ENCODE results near the gene MVK.

DNA sequence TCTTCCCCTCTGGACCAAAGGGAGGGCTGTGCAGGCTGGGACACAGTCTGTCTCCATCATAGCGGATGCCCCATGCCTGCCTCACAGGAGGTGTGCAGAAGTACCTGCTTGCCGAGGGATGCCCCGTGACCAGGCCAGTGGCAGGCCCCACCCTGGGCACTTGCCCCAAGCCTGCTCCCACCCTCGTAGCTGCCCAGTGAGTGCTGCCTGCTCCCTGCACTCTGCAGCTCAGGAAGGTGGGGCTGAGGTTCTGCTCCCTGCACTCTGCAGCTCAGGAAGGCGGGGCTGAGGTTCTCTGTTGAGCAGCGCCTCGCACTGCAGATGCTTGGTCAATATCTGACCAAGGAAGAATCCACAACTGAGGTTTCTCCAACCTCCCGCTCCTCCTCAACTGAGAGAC lies 7.2 kb upstream of the MVK start:
- TF ChIP-seq, protein P1, sequence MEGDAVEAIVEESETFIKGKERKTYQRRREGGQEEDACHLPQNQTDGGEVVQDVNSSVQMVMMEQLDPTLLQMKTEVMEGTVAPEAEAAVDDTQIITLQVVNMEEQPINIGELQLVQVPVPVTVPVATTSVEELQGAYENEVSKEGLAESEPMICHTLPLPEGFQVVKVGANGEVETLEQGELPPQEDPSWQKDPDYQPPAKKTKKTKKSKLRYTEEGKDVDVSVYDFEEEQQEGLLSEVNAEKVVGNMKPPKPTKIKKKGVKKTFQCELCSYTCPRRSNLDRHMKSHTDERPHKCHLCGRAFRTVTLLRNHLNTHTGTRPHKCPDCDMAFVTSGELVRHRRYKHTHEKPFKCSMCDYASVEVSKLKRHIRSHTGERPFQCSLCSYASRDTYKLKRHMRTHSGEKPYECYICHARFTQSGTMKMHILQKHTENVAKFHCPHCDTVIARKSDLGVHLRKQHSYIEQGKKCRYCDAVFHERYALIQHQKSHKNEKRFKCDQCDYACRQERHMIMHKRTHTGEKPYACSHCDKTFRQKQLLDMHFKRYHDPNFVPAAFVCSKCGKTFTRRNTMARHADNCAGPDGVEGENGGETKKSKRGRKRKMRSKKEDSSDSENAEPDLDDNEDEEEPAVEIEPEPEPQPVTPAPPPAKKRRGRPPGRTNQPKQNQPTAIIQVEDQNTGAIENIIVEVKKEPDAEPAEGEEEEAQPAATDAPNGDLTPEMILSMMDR (IDR thresholded peaks at IDR 0.05): no peak
- no peak for TF ChIP-seq POLR2A (IDR thresholded peaks at IDR 0.05)

Data from tibial nerve (tissue), 3 donors.